ENCODE results near the gene EID3. TPM values are rescaled to one million over a fixed set of nuclear protein-coding genes. Genes with fewer than 3 reads are reported as not detected.

EID3 gene
- total RNA-seq = 1.3 and 1.4 TPM in 2 replicates

GRCh38 chr12:104303538-104304151, at the start of gene EID3:
Gene EID3 (plus strand): TSS chr12:104303739. CDS start chr12:104303935, 196 bp downstream.

Other genes starting within 250 kb of the EID3 start
- gene HCFC2, start 239.2 kb upstream of the EID3 start, total RNA-seq = 4.6 and 6.8 TPM in 2 replicates
- gene NFYB, start 165.5 kb upstream of the EID3 start, total RNA-seq = 9.4 and 10.9 TPM in 2 replicates
- gene TXNRD1, start 88.0 kb upstream of the EID3 start, total RNA-seq = 57.7 and 108 TPM in 2 replicates
- 13.3 and 17.4 TPM in 2 replicates for gene CHST11, start 153.2 kb downstream of the EID3 start, total RNA-seq